GM12878 (cell line): ENCODE data around the gene DMRT1. TPM values are rescaled to one million over a fixed set of nuclear protein-coding genes. Genes with fewer than 3 reads are reported as not detected.

Source experiments
- ATAC-seq: fragments of 200-7000 bp; cut with Tn5 transposase; 3 replicates; pipeline ENCODE4 v1.9.1; 2020; ENCODE audit warnings: mild to moderate bottlenecking, moderate library complexity
- BruUV-seq: library from RNA; stranded (reverse); fragments of 400-500 nt; replicated peaks from 2 replicates; lab custom pipeline; 2021; lab: Mats Ljungman, UMichigan
- CTCF ChIA-PET: fragments of 300-600 bp; sonication (Branson Sonifier 250); formaldehyde crosslinking; extraction: SDS; loops from one replicate; lab custom pipeline; 2021; ENCODE audit warnings: inconsistent platforms; lab: Yijun Ruan, JAX
- POLR2A ChIA-PET: fragments of 350-600 bp; formaldehyde crosslinking; extraction: SDS; loops from one replicate; lab custom pipeline; 2021; ENCODE audit warnings: inconsistent platforms; lab: Charles Lee
- RAD21 ChIA-PET: fragments of 300-600 bp; sonication (Branson Sonifier 250); formaldehyde crosslinking; loops from one replicate; lab custom pipeline; 2023; ENCODE audit warnings: antibody characterized with exemption; ENCODE audit not compliant: unreplicated experiment; lab: Charles Lee
- SMC1A ChIA-PET: fragments of 300-600 bp; sonication (Branson Sonifier 250); formaldehyde crosslinking; loops from one replicate; lab custom pipeline; 2023; ENCODE audit not compliant: unreplicated experiment, uncharacterized antibody; lab: Charles Lee
- DNase-seq: peaks from one replicate; pipeline ENCODE4 v3.0.0-alpha.2; 2011; ENCODE audit warnings: low read depth, low spot score
- FAIRE-seq: peaks from 3 replicates; lab custom pipeline; 2011; peaks lifted over from hg19 to GRCh38; lab: Jason Lieb, UNC
- H2AFZ ChIP-seq: 2 replicates; pipeline ENCODE4 v1.6.0; 2011; ENCODE audit warnings: low read depth, low read length, control low read depth; ENCODE audit not compliant: control insufficient read depth
- H3K27ac ChIP-seq: 2 replicates; pipeline ENCODE4 v1.5.1; 2011; ENCODE audit warnings: control low read depth; ENCODE audit not compliant: control insufficient read depth, insufficient read depth
- H3K27me3 ChIP-seq, 2 experiments: replicated peaks in 1 of 2; 2 replicates each; pipeline versions ENCODE4 v1.6.0 to v1.6.1; 2011; ENCODE audit warnings: low read length in 1 of 2; ENCODE audit not compliant: control insufficient read depth in 2 of 2, insufficient read depth in 2 of 2
- H3K36me3 ChIP-seq, 2 experiments: 2 replicates each; pipeline ENCODE4 v1.5.1; 2011; ENCODE audit warnings: low read length in 1 of 2; ENCODE audit not compliant: control insufficient read depth in 2 of 2, insufficient read depth in 2 of 2
- H3K4me1 ChIP-seq: 2 replicates; pipeline ENCODE4 v1.6.1; 2011; ENCODE audit warnings: mild to moderate bottlenecking, low read length, moderate library complexity, mixed read lengths; ENCODE audit not compliant: control insufficient read depth, insufficient read depth
- H3K4me2 ChIP-seq: 2 replicates; pipeline ENCODE4 v1.6.0; 2011; ENCODE audit warnings: control low read depth; ENCODE audit not compliant: control insufficient read depth, insufficient read depth
- H3K4me3 ChIP-seq: fragments of 200-600 bp; sonication (generic); 2 replicates; pipeline ENCODE4 v1.5.1; 2016
- H3K79me2 ChIP-seq: 2 replicates; pipeline ENCODE4 v1.6.0; 2011; ENCODE audit warnings: low read length; ENCODE audit not compliant: control insufficient read depth, insufficient read depth
- H3K9ac ChIP-seq: 2 replicates; pipeline ENCODE4 v1.8.0; 2011; ENCODE audit warnings: low read length, control low read depth, mixed read lengths; ENCODE audit not compliant: control insufficient read depth, insufficient read depth
- H3K9me3 ChIP-seq: replicated peaks from 3 replicates; pipeline ENCODE4 v1.5.1; 2011; ENCODE audit warnings: mild to moderate bottlenecking, low read length; ENCODE audit not compliant: control insufficient read depth, insufficient read depth
- H4K20me1 ChIP-seq: 2 replicates; pipeline ENCODE4 v1.6.0; 2011; ENCODE audit not compliant: control insufficient read depth, insufficient read depth
- SMAD5 ChIP-seq: IDR thresholded peaks from 2 replicates; pipeline ENCODE4 v1.6.1; 2016; ENCODE audit warnings: antibody characterized with exemption, low read depth
- ZBTB40 ChIP-seq: fragments of 450-650 bp; IDR thresholded peaks from 2 replicates; pipeline ENCODE4 v1.6.1; 2016; ENCODE audit warnings: mild to moderate bottlenecking, moderate library complexity, borderline replicate concordance
- WGBS: methylation state at CpG from one replicate; pipeline ENCODE4 v1.1.6; 2016; ENCODE audit warnings: low lambda C conversion rate; ENCODE audit not compliant: insufficient replicate concordance, insufficient coverage; ENCODE audit errors: missing lambda C conversion rate; 5-methylcytosine and 5-hydroxymethylcytosine counted together
- in situ Hi-C: fragments of 300-500 bp; cut with MboI; formaldehyde crosslinking; loops from 9 replicates; pipeline ENCODE4 v1.14.3; 2018; ENCODE audit warnings: mixed read lengths
- intact Hi-C: fragments of 100-400 bp; cut with micrococcal nuclease; formaldehyde crosslinking; loops from one replicate; pipeline ENCODE4 v1.14.2; 2022; ENCODE audit not compliant: unreplicated experiment
- polyA plus RNA-seq, 11 experiments: library from polyadenylated mRNA; depleted of rRNA in 4 of 11; unstranded in 6 of 11; stranded (reverse) in 5 of 11; fragments of >200 nt; fragmentation: Nextera tagmentation in 4 of 11; fragmentation: Illumina TruSeq in 1 of 11; extraction: Ambion mirVana in 4 of 11; extraction: Trizol in 1 of 11; gene quantifications; 1 replicate in 1 of 11; 2 replicates in 10 of 11; pipeline versions ENCODE4 v1.2.1 to v1.2.3, GENCODE V29; 2011 to 2016; ENCODE audit warnings: inconsistent platforms in 2 of 11, missing spikeins in 2 of 11, low read depth in 1 of 11
- total RNA-seq, 4 experiments: library from RNA; depleted of rRNA in 3 of 4; stranded (reverse); fragments of >200 nt in 3 of 4; fragmentation: Illumina TruSeq in 1 of 4; extraction: Trizol in 1 of 4; gene quantifications; 2 replicates each; pipeline versions ENCODE4 v1.2.1 to v1.2.3, GENCODE V29; 2013 to 2021

Gene DMRT1
- total and polyA plus RNA-seq, 10 of the 15 experiments (the other 5 are each of a cell fraction or from before 2014, with no cell fraction given), result 0.06 to 1.9 (median 0.24) TPM

- H3K4me2 ChIP-seq, result 0 out of 2 replicates have a peak overlapping the region, but pooled peaks have one; percentile 1
- WGBS, result 62% methylated on average over 5 of the region's 5 CpGs
Measured at GRCh38 chr9:893115-893514, 51.6 kb downstream of the DMRT1 start.

More at GRCh38 chr9:893115-893514, 51.6 kb downstream of the DMRT1 start:
- Histone ChIP-seq H3K79me2 (no peaks in the 10 kb centered on the region), H3K27ac (no peak overlapping the region), H3K4me1 (peaks cover 11% of the 10 kb centered on the region), H4K20me1 (no peaks in the 10 kb centered on the region), H3K4me3 (no peak overlapping the region), H3K9me3 (no peaks in the 10 kb centered on the region), H3K36me3 (no peaks in the 10 kb centered on the region), H3K9ac (no peak overlapping the region), H3K27me3 (no peaks in the 10 kb centered on the region), H2AFZ (peak overlapping the region; percentile 51; the same call in 1 of the 2 replicates)
- no peak for TF ChIP-seq SMAD5
- TF ChIP-seq ZBTB40, result peak; percentile 76; the same call in 1 of the 2 replicates
- SMC1A ChIA-PET, result interaction anchor here (1.0 to 8.4 kb wide), 12 partner anchors 9 to 507 kb away, joined by 3 to 92 read pairs (median 8); no protein-coding TSS in a partner anchor
- POLR2A ChIA-PET, result interaction anchor here (1.3 to 2.1 kb wide), 2 partner anchors 38 to 110 kb away, joined by 3 to 4 read pairs; no protein-coding TSS in a partner anchor
- no TSS peak for BruUV-seq
- FAIRE-seq (no peak), ATAC-seq (no peak), DNase-seq (no peak)
- intact Hi-C loops, result loop anchor here (2.0 to 10.0 kb wide), 3 partner anchors 86 to 982 kb away; no protein-coding TSS in a partner anchor
- CTCF ChIA-PET, result interaction anchor here (0.7 to 12.8 kb wide), 19 partner anchors 9 to 280 kb away, joined by 3 to 153 read pairs (median 4); no protein-coding TSS in a partner anchor
- in situ Hi-C loops, result loop anchor here (5.0 kb wide), 2 partner anchors 109 to 281 kb away; no protein-coding TSS in a partner anchor
- RAD21 ChIA-PET, result interaction anchor here (0.7 to 5.0 kb wide), 16 partner anchors 10 to 119 kb away, joined by 3 to 43 read pairs (median 4); no protein-coding TSS in a partner anchor
